Measurements from ENCODE around the gene ANKH. TPM values are rescaled to one million over a fixed set of nuclear protein-coding genes. Genes with fewer than 3 reads are reported as not detected.

The ANKH gene
- total and polyA plus RNA-seq, 2 of the 13 experiments (the other 11 are each of a cell fraction or from before 2014, with no cell fraction given) = 25.0 to 36.0 TPM

GRCh38 chr5:14760548-14761002, 111.0 kb downstream of the ANKH start (continued):
- TF ChIP-seq HMG20A (CRISPR knock-in tag; IDR thresholded peaks at IDR 0.05; ENCODE audit: borderline replicate concordance) (peak; percentile 34; the same call in 1 of the 2 replicates), FOXP4 (CRISPR knock-in tag; IDR thresholded peaks at IDR 0.05) (no peak), ZNF850 (CRISPR knock-in tag; conservative IDR thresholded peaks at IDR 0.05) (no peak), SALL2 (CRISPR knock-in tag; IDR thresholded peaks at IDR 0.05) (no peak), ZNF800 (CRISPR knock-in tag; IDR thresholded peaks at IDR 0.05) (no peak), ESRRA (CRISPR knock-in tag; IDR thresholded peaks at IDR 0.05; ENCODE audit: low read depth) (peak; percentile 98), ZNF761 (CRISPR knock-in tag; conservative IDR thresholded peaks at IDR 0.05) (no peak), GATAD2A (CRISPR knock-in tag; IDR thresholded peaks at IDR 0.05) (peak; percentile 84), RCOR2 (CRISPR knock-in tag; IDR thresholded peaks at IDR 0.05) (peak; percentile 40; the same call in 1 of the 2 replicates), TRAFD1 (CRISPR knock-in tag; IDR thresholded peaks at IDR 0.05; ENCODE audit: borderline replicate concordance) (no peak), SNRNP70 (IDR thresholded peaks at IDR 0.05; ENCODE audit: low read depth, low read length) (no peak), NR3C1 (CRISPR knock-in tag; IDR thresholded peaks at IDR 0.05) (no peak), HIVEP1 (CRISPR knock-in tag; IDR thresholded peaks at IDR 0.05) (no peak), HDAC1 (CRISPR knock-in tag; IDR thresholded peaks at IDR 0.05) (peak; percentile 59), DNMT1 (CRISPR knock-in tag; IDR thresholded peaks at IDR 0.05) (no peak), ZBTB40 (IDR thresholded peaks at IDR 0.05) (no peak), ZBTB40 (CRISPR knock-in tag; IDR thresholded peaks at IDR 0.05) (no peak)
